ENCODE measurements around the gene FGF21. TPM values are rescaled to one million over a fixed set of nuclear protein-coding genes. Genes with fewer than 3 reads are reported as not detected.
A peak's percentile ranks its signal among the peaks of the same experiment; 100 is the strongest.

Gene FGF21
- polyA plus RNA-seq, 2 of the 4 experiments (the other 2 are of a cell fraction), result 0.06 TPM; not detected in 1

DNA sequence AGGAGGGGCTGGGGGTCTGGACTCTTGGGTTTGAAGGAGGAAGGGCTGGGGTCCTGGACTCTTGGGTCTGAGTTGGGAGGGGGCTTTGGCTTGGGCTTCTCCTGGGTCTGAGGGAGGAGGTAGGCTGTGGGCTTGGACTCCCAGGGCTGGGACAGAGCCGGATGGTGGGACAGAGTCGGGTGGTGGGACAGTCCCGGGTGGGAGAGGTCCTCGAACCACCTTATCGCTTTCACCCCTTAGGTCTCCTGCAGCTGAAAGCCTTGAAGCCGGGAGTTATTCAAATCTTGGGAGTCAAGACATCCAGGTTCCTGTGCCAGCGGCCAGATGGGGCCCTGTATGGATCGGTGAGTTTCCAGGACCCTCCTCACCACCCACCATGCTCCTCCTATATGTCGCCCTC is 1.4 kb downstream of the FGF21 start (continued):
- TF ChIP-seq, protein P1, sequence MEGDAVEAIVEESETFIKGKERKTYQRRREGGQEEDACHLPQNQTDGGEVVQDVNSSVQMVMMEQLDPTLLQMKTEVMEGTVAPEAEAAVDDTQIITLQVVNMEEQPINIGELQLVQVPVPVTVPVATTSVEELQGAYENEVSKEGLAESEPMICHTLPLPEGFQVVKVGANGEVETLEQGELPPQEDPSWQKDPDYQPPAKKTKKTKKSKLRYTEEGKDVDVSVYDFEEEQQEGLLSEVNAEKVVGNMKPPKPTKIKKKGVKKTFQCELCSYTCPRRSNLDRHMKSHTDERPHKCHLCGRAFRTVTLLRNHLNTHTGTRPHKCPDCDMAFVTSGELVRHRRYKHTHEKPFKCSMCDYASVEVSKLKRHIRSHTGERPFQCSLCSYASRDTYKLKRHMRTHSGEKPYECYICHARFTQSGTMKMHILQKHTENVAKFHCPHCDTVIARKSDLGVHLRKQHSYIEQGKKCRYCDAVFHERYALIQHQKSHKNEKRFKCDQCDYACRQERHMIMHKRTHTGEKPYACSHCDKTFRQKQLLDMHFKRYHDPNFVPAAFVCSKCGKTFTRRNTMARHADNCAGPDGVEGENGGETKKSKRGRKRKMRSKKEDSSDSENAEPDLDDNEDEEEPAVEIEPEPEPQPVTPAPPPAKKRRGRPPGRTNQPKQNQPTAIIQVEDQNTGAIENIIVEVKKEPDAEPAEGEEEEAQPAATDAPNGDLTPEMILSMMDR (IDR thresholded peaks at IDR 0.05), result no peak

DNA sequence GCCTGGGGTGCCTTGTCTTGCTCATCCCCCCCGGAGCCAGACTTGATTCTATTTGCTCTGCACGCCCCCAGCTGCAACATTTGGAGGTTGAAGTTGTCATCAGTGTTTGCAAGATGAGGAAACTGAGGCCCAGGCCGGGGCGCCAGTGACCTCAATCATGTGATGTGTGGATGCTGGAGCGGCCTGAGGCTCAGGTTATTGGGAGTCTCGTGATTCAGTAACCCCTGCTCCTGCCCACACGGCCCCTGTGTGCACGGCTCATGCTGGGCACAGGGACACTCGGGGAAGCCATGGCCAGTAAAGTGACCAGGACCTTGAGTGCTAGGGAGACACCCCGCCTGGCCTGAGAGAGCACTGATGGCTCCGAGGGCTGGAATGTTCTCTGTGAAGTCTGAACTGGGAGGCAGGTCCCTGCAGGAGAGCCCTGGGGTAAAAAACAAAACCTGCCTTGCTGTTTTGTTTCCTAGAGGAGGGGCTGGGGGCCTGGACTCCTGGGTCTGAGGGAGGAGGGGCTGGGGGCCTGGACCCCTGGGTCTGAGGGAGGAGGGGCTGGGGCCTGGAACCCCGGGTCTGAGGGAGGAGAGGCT is 1.9 kb downstream of the FGF21 start:
- FAIRE-seq (no peak), DNase-seq (ENCODE audit: low read depth in 1 of 2, low spot score in 1 of 2) (no peak), ATAC-seq (no peak)
- CTCF ChIA-PET, result interaction anchor here (1.6 to 4.3 kb wide), 3 partner anchors 18 to 82 kb away, joined by 3 to 24 read pairs (median 5); no protein-coding TSS in a partner anchor
- TF ChIP-seq EHF (CRISPR knock-in tag; IDR thresholded peaks at IDR 0.05), result no peak
- TF ChIP-seq ZSCAN20 (CRISPR knock-in tag; IDR thresholded peaks at IDR 0.05), result no peak
- TF ChIP-seq, protein P2, sequence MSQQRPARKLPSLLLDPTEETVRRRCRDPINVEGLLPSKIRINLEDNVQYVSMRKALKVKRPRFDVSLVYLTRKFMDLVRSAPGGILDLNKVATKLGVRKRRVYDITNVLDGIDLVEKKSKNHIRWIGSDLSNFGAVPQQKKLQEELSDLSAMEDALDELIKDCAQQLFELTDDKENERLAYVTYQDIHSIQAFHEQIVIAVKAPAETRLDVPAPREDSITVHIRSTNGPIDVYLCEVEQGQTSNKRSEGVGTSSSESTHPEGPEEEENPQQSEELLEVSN (IDR thresholded peaks at IDR 0.05; ENCODE audit: borderline replicate concordance, low read depth), result no peak
- TF ChIP-seq FOXS1 (CRISPR knock-in tag; IDR thresholded peaks at IDR 0.05), result no peak
- Histone ChIP-seq H3K4me1 (peaks cover 35% of the 10 kb centered on the region), H3K4me2 (no peak overlapping the region), H3K9me3 (no peaks in the 10 kb centered on the region), H3K4me3 (no peak overlapping the region), H3K27ac (peak overlapping the region in 1 of 2 experiments; percentile 85; a peak in 2 of 6 replicates)
- POLR2A ChIA-PET, result no interaction called here
- 67% methylated on average over 11 of the region's 12 CpGs for WGBS (ENCODE audit: missing lambda C conversion rate)

DNA sequence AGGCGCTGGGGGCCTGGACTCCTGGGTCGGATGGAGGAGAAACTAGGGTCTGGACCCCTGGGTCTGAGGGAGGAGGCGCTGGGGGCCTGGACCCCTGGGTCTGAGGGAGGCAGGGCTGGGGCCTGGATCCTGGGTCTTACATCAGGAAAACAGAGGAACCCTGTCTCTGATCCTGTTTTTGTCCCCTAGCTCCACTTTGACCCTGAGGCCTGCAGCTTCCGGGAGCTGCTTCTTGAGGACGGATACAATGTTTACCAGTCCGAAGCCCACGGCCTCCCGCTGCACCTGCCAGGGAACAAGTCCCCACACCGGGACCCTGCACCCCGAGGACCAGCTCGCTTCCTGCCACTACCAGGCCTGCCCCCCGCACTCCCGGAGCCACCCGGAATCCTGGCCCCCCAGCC is 2.4 kb downstream of the FGF21 start:
- Histone ChIP-seq H3K9me3 (no peaks in the 10 kb centered on the region), H3K27ac (peak overlapping the region in 1 of 2 experiments; percentile 85; a peak in 2 of 6 replicates), H3K4me3 (no peak overlapping the region), H3K4me1 (peaks cover 31% of the 10 kb centered on the region), H3K4me2 (no peak overlapping the region)
- TF ChIP-seq TFCP2L1 (CRISPR knock-in tag; IDR thresholded peaks at IDR 0.05) (no peak), MYC (IDR thresholded peaks at IDR 0.05; ENCODE audit: borderline replicate concordance, low read length) (no peak), BHLHE40 (IDR thresholded peaks at IDR 0.05; ENCODE audit: low read depth, low read length) (no peak), EP300 (IDR thresholded peaks at IDR 0.05) (no peak), SREBF2 (IDR thresholded peaks at IDR 0.05) (no peak), MAZ (IDR thresholded peaks at IDR 0.05; ENCODE audit: borderline replicate concordance, low read depth, low read length) (no peak)
- TF ChIP-seq, protein P3, sequence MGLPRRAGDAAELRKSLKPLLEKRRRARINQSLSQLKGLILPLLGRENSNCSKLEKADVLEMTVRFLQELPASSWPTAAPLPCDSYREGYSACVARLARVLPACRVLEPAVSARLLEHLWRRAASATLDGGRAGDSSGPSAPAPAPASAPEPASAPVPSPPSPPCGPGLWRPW (IDR thresholded peaks at IDR 0.05), result no peak
- TF ChIP-seq, protein P2 (IDR thresholded peaks at IDR 0.05; ENCODE audit: borderline replicate concordance, low read depth), result no peak
- TF ChIP-seq, protein P4, sequence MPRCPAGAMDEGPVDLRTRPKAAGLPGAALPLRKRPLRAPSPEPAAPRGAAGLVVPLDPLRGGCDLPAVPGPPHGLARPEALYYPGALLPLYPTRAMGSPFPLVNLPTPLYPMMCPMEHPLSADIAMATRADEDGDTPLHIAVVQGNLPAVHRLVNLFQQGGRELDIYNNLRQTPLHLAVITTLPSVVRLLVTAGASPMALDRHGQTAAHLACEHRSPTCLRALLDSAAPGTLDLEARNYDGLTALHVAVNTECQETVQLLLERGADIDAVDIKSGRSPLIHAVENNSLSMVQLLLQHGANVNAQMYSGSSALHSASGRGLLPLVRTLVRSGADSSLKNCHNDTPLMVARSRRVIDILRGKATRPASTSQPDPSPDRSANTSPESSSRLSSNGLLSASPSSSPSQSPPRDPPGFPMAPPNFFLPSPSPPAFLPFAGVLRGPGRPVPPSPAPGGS (IDR thresholded peaks at IDR 0.05), result no peak
- WGBS (ENCODE audit: missing lambda C conversion rate), result 77% methylated on average over 8 of the region's 14 CpGs
- ChIA-PET POLR2A (no interaction called here), CTCF (interaction anchor here (0.6 to 4.3 kb wide), 4 partner anchors 9 to 95 kb away, joined by 4 to 24 read pairs (median 8); no protein-coding TSS in a partner anchor)
- FAIRE-seq (no peak), DNase-seq (ENCODE audit: low read depth in 1 of 2, low spot score in 1 of 2) (no peak), ATAC-seq (no peak)

DNA sequence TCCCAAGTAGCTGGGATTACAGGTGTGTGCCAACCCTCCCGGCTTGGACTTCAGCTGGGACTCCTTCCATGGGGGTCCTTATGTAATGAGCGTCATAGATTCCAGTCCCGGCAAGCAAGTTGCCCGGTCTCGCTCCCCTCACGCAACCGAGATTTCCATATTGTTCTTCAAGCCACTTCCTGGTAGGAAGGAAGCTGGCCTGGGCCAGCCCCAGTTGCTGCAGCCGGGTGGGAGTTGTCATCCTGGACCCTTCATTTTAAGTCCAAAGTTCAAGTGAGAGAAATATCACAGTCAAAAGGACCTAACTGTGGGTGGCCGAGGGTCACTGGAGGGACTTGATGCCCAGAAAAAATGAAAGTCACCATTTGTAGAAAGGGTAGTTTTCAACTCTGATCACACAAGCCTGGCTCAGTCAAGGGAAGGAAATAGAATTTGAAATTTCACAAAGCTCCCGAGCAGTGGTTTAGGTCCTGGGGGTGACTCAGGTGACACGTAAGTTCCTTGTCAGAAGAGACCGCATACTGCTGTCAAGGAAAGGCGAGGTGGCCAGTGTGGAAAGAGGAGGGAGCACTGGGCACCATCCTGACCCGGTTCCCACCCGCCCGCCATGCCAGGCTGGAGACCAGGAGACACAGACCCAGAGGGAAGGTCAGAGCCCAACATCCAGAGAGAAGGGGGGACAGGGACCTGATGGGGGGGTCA is 5.3 kb downstream of the FGF21 start:
- Histone ChIP-seq H3K4me2 (no peak overlapping the region), H3K4me3 (no peak overlapping the region), H3K27ac (peak overlapping the region in 1 of 2 experiments; percentile 35; a peak in 1 of 6 replicates), H3K4me1 (peaks cover 11% of the 10 kb centered on the region; the same call in 2 of the 3 replicates), H3K9me3 (no peaks in the 10 kb centered on the region)
- FAIRE-seq, result no peak
- CTCF ChIA-PET, result interaction anchor here (0.6 to 4.3 kb wide), 7 partner anchors 22 to 197 kb away, joined by 3 to 24 read pairs (median 5); no protein-coding TSS in a partner anchor
- peak in 1 of 2 experiments; percentile 36; a peak in 2 of 6 replicates for ATAC-seq
- DNase-seq (ENCODE audit: low read depth in 1 of 2, low spot score in 1 of 2), result no peak
- WGBS (ENCODE audit: missing lambda C conversion rate), result 68% methylated on average over 16 of the region's 16 CpGs
- POLR2A ChIA-PET, result no interaction called here
- TF ChIP-seq SMC3 (IDR thresholded peaks at IDR 0.05), result no peak
- no peak for TF ChIP-seq TP53 (CRISPR knock-in tag; IDR thresholded peaks at IDR 0.05)
- TF ChIP-seq CBX8 (IDR thresholded peaks at IDR 0.05), result no peak
- TF ChIP-seq, protein P3 (IDR thresholded peaks at IDR 0.05), result no peak
- TF ChIP-seq HEYL (CRISPR knock-in tag; IDR thresholded peaks at IDR 0.05), result no peak
- TF ChIP-seq, protein P2 (IDR thresholded peaks at IDR 0.05; ENCODE audit: borderline replicate concordance, low read depth), result no peak
- no peak for TF ChIP-seq EHMT2 (IDR thresholded peaks at IDR 0.05; ENCODE audit: low read depth)
- TF ChIP-seq HDAC2 (IDR thresholded peaks at IDR 0.05), result no peak

All from A549 (cell line).